Measurements from ENCODE around the gene PRTN3. TPM values are rescaled to one million over a fixed set of nuclear protein-coding genes. Genes with fewer than 3 reads are reported as not detected.

The PRTN3 gene
- polyA plus RNA-seq, 1 of the 3 experiments (the other 2 are of a cell fraction): not detected

DNA sequence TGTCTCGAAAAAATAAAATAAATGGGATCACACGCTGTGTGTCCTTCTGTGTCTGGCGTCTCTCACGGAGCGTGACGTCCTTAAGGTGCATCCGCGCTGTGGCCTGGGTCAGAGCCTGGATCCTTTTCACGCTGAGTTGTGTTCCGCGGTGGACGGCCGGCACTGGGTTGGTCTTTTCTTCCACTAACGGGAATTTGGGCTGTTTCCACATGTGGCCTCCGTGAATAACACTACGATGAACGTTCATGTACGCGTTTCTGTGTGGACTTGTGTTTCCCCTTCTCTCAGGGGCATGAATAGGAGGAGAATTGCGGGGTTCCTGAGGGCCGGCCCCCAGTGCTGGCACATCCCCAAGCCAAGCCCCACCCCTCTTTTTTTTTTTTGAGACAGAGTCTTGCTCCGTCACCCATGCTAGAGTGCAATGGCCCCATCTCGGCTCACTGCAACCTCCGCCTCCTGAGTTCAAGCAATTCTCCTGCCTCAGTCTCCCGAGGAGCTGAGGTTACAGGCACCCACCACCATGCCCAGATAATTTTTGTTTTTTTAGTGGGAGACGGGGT is 49.7 kb upstream of the PRTN3 start:
- DNase-seq: no peak
- Histone ChIP-seq H2AFZ (ENCODE audit: low read depth) (no peak overlapping the region), H3K27ac (ENCODE audit: low read depth in 2 of 2, low read length in 1 of 2) (no peak overlapping the region), H3K9ac (no peak overlapping the region), H3K27me3 (ENCODE audit: insufficient read depth) (no peaks in the 10 kb centered on the region), H3K4me3 (ENCODE audit: low read depth in 2 of 2, low read length in 1 of 2) (no peak overlapping the region), H3K4me1 (ENCODE audit: control insufficient read depth in 1 of 2, insufficient read depth in 2 of 2, low read depth in 1 of 2, low read length in 1 of 2) (peaks cover 0 to 17% of the 10 kb centered on the region in 2 experiments; a peak in 1 of 4 replicates), H3K36me3 (replicated peaks in 1 of 2; ENCODE audit: control insufficient read depth in 1 of 2, insufficient read depth in 2 of 2, low read length in 1 of 2) (no peaks in the 10 kb centered on the region), H4K20me1 (ENCODE audit: insufficient read depth) (no peaks in the 10 kb centered on the region), H3K79me2 (ENCODE audit: insufficient read depth) (no peaks in the 10 kb centered on the region), H3K4me2 (no peak overlapping the region), H3K9me2 (no peaks in the 10 kb centered on the region), H3K9me3 (no peaks in the 10 kb centered on the region), H3F3A (replicated peaks; ENCODE audit: insufficient read depth) (peaks cover 4% of the 10 kb centered on the region)
- ChIA-PET POLR2A (no interaction called here), CTCF (interaction anchor here (1.7 kb wide), 1 partner anchor 22 kb away, joined by 5 read pairs; no protein-coding TSS in a partner anchor)
- WGBS (ENCODE audit: low lambda C conversion rate): 92% methylated on average over 26 of the region's 26 CpGs
- TF ChIP-seq SIN3A (IDR thresholded peaks at IDR 0.05; ENCODE audit: borderline replicate concordance, low read depth, low read length) (no peak), EZH2phosphoT487 (IDR thresholded peaks at IDR 0.05; ENCODE audit: borderline replicate concordance, low read depth) (no peak), SMC3 (IDR thresholded peaks at IDR 0.05; ENCODE audit: low read depth, low read length) (no peak), POLR2AphosphoS5 (IDR thresholded peaks at IDR 0.05; ENCODE audit: low read depth, low read length) (no peak), TCF12 (IDR thresholded peaks at IDR 0.05) (no peak), GATA2 (CRISPR knock-in tag; IDR thresholded peaks at IDR 0.05) (no peak), NRF1 (IDR thresholded peaks at IDR 0.05; ENCODE audit: low read depth, low read length) (no peak), MEF2A (IDR thresholded peaks at IDR 0.05; ENCODE audit: borderline replicate concordance, low read depth) (no peak), MAX (IDR thresholded peaks at IDR 0.05; ENCODE audit: low read depth) (no peak), GABPA (IDR thresholded peaks at IDR 0.05; ENCODE audit: low read depth) (no peak), TEAD4 (IDR thresholded peaks at IDR 0.05; ENCODE audit: borderline replicate concordance, insufficient read depth) (no peak), EP300 (IDR thresholded peaks at IDR 0.05; ENCODE audit: borderline replicate concordance in 1 of 2, low read depth in 1 of 2, low read length in 1 of 2) (no peak), MXI1 (IDR thresholded peaks at IDR 0.05; ENCODE audit: low read depth, low read length) (no peak), FOSL2 (IDR thresholded peaks at IDR 0.05; ENCODE audit: borderline replicate concordance, low read depth) (no peak)
- TF ChIP-seq, protein P1, sequence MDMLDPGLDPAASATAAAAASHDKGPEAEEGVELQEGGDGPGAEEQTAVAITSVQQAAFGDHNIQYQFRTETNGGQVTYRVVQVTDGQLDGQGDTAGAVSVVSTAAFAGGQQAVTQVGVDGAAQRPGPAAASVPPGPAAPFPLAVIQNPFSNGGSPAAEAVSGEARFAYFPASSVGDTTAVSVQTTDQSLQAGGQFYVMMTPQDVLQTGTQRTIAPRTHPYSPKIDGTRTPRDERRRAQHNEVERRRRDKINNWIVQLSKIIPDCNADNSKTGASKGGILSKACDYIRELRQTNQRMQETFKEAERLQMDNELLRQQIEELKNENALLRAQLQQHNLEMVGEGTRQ (IDR thresholded peaks at IDR 0.05; ENCODE audit: borderline replicate concordance, low read depth, low read length): no peak

GRCh38 chr19:791567-792305 is 49.1 kb upstream of the PRTN3 start:
- POLR2A ChIA-PET: interaction anchor here (0.6 kb wide), 1 partner anchor 10 kb away, joined by 3 read pairs; no protein-coding TSS in a partner anchor
- peaks cover 4% of the 10 kb centered on the region for H3F3A ChIP-seq (replicated peaks; ENCODE audit: insufficient read depth)
- H3K9me3 ChIP-seq: no peaks in the 10 kb centered on the region
- H3K9me2 ChIP-seq: no peaks in the 10 kb centered on the region
- TF ChIP-seq NRF1 (IDR thresholded peaks at IDR 0.05; ENCODE audit: low read depth, low read length) (no peak), SMC3 (IDR thresholded peaks at IDR 0.05; ENCODE audit: low read depth, low read length) (no peak), FOXM1 (IDR thresholded peaks at IDR 0.05; ENCODE audit: low read depth) (no peak)
- H3K36me3 ChIP-seq (replicated peaks in 1 of 2; ENCODE audit: control insufficient read depth in 1 of 2, insufficient read depth in 2 of 2, low read length in 1 of 2): no peaks in the 10 kb centered on the region
- no peaks in the 10 kb centered on the region for H3K79me2 ChIP-seq (ENCODE audit: insufficient read depth)
- H4K20me1 ChIP-seq (ENCODE audit: insufficient read depth): no peaks in the 10 kb centered on the region
- CTCF ChIA-PET: interaction anchor here (1.0 to 1.7 kb wide), 3 partner anchors 22 to 192 kb away, joined by 3 to 5 read pairs (median 3); partner anchors contain the start of genes CFD and WDR18
- peaks cover 0 to 20% of the 10 kb centered on the region in 2 experiments; a peak in 1 of 4 replicates for H3K4me1 ChIP-seq (ENCODE audit: control insufficient read depth in 1 of 2, insufficient read depth in 2 of 2, low read depth in 1 of 2, low read length in 1 of 2)
- no peak overlapping the region for H2AFZ ChIP-seq (ENCODE audit: low read depth)
- DNase-seq: peak; percentile 61
- H3K9ac ChIP-seq: no peak overlapping the region
- WGBS (ENCODE audit: low lambda C conversion rate): 55% methylated on average over 7 of the region's 8 CpGs
- no peak overlapping the region for H3K4me2 ChIP-seq
- no peak overlapping the region for H3K27ac ChIP-seq (ENCODE audit: low read depth in 2 of 2, low read length in 1 of 2)
- H3K4me3 ChIP-seq (ENCODE audit: low read depth in 2 of 2, low read length in 1 of 2): no peak overlapping the region
- no peaks in the 10 kb centered on the region for H3K27me3 ChIP-seq (ENCODE audit: insufficient read depth)

Measured in SK-N-SH (cell line).